ENCODE data around the gene QPRT. TPM values are rescaled to one million over a fixed set of nuclear protein-coding genes. Genes with fewer than 3 reads are reported as not detected.

The QPRT gene
- total and polyA plus RNA-seq, 2 of the 13 experiments (the other 11 are each of a cell fraction or from before 2014, with no cell fraction given) = 130 to 218 TPM

GRCh38 chr16:29645694-29646187 lies 33.2 kb upstream of the QPRT start (continued):
- TF ChIP-seq GMEB1 (CRISPR knock-in tag; IDR thresholded peaks at IDR 0.05; ENCODE audit: borderline replicate concordance) (peak; percentile 33; the same call in 1 of the 2 replicates), EZH2 (conservative IDR thresholded peaks at IDR 0.05; ENCODE audit: low read depth, low read length) (no peak), ZNF572 (CRISPR knock-in tag; IDR thresholded peaks at IDR 0.05) (no peak), ZNF563 (CRISPR knock-in tag; IDR thresholded peaks at IDR 0.05) (no peak), ZBTB38 (CRISPR knock-in tag; IDR thresholded peaks at IDR 0.05) (no peak), ZNF562 (CRISPR knock-in tag; IDR thresholded peaks at IDR 0.05; ENCODE audit: borderline replicate concordance) (no peak), ZNF7 (CRISPR knock-in tag; IDR thresholded peaks at IDR 0.05) (no peak), ZNF800 (CRISPR knock-in tag; IDR thresholded peaks at IDR 0.05) (no peak), NFKBIZ (CRISPR knock-in tag; IDR thresholded peaks at IDR 0.05) (no peak), ZFP36L1 (CRISPR knock-in tag; IDR thresholded peaks at IDR 0.05) (no peak), IRF1 (CRISPR knock-in tag; IDR thresholded peaks at IDR 0.05; ENCODE audit: low read depth) (no peak), ZNF12 (CRISPR knock-in tag; IDR thresholded peaks at IDR 0.05) (no peak), HBP1 (CRISPR knock-in tag; IDR thresholded peaks at IDR 0.05; ENCODE audit: low read depth) (no peak), ZNF235 (CRISPR knock-in tag; IDR thresholded peaks at IDR 0.05; ENCODE audit: borderline replicate concordance) (no peak), HDAC6 (IDR thresholded peaks at IDR 0.05; ENCODE audit: low read depth, low read length) (no peak), REL (CRISPR knock-in tag; conservative IDR thresholded peaks at IDR 0.05) (no peak), TOPORS (CRISPR knock-in tag; IDR thresholded peaks at IDR 0.05) (no peak), ZKSCAN8 (CRISPR knock-in tag; IDR thresholded peaks at IDR 0.05; ENCODE audit: borderline replicate concordance) (no peak), SMYD3 (CRISPR knock-in tag; IDR thresholded peaks at IDR 0.05) (peak; percentile 66; the same call in 1 of the 2 replicates), CEBPZ (IDR thresholded peaks at IDR 0.05; ENCODE audit: low read length) (no peak), ZNF816 (CRISPR knock-in tag; IDR thresholded peaks at IDR 0.05; ENCODE audit: borderline replicate concordance) (no peak), SYNCRIP (IDR thresholded peaks at IDR 0.05; ENCODE audit: insufficient read depth, low read depth, low read length) (no peak)
